GM21619 (cell line): ENCODE data around the gene CNNM1.

Experiments used
- ATAC-seq: cut with Tn5 transposase; IDR thresholded peaks from one replicate; pipeline ENCODE4 v1.9.1; 2021; ENCODE audit not compliant: unreplicated experiment

The CNNM1 gene

DNA sequence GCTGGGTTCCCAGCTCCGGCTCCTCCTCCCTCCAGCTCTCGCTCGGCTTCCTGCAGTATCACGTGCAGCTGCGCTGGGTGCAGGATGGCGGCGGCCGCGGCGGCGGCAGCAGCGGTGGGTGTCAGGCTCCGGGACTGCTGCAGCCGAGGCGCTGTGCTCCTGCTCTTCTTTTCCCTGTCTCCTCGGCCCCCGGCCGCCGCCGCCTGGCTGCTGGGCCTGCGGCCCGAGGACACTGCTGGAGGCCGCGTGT, at the start of gene CNNM1:
CNNM1 (plus strand) TSS at position 53 of the 250 bp plus-strand sequence; CDS start at position 85, 32 bp downstream.
- ATAC-seq: peak; percentile 70

DNA sequence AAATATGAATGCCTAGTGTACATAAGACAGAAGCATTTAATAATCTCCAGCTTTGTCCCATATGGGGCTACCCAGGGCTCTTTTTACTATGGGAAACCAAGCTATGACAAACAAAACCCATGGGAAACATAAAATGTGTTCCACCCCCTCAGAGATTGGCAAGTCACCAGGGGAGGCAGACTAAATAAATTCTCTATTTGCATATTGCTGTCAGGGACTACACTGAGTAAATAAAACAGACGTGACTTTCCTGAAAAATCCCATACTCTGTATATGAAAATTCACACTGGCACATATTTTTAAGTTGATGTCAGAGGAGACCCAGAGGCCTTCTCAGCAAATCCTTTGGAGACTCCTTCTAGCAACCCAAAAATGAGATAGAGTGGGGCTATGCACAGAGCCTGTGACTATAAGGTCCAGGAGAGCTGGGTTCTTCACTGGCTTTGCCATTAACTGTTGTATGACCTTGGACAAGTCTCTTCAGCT, 49.5 kb upstream of the CNNM1 start:
- ATAC-seq: peak; percentile 48

DNA sequence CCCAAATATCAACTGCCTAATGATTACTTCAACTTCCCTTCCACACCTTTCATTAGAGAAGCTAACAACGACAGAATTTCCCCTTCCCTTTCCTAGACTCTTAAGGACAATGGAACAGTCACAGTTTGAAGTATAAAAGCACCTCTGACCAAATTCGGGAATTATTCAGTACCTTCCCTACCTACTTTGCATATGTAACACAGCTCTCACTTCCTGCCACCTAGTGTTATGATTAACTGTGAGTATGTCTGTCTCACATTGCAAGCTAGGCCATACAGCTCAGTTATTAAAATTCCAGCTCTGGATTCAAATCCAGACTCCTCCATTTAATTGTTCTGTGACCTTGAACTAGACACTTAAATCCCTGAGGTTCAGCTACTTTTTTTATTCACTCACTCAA, 48.7 kb upstream of the CNNM1 start:
- peak; percentile 92 for ATAC-seq

DNA sequence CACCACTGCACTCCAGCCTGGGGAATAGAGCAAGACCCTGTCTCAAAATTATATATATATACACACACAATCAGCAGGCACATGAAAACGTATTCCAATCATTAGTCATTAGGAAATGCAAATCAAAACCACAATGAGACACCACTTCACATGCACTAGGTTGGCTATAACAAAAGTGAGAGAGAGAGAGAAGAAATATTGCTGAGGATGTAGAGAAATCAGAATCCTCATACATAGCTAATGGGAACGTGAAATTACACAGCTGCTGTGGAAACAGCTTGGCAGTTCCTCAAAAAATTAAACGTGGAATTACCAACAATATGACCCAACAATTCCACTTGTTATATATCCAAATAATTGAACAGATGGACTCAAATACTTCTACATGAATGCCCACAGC, 43.3 kb upstream of the CNNM1 start:
- ATAC-seq: no peak

DNA sequence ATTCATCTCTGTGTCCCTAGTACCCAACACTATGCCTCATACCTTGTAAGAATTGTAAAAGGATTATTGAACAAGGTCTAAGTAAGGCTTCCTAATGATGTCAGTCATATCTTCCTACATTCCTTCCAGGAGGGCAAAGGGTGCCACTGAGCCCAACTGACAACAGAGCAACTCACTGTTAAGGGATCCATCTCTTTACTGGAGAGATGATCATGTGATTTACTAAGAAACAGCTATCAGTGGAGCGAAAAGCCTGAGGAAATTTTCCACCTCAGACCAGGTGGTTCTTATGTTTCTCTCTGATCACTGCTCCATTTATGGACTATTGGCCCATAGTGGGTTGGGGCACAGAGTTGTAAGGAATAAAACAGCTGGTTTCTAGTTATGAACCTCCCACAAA, 38.9 kb upstream of the CNNM1 start:
- ATAC-seq: no peak

DNA sequence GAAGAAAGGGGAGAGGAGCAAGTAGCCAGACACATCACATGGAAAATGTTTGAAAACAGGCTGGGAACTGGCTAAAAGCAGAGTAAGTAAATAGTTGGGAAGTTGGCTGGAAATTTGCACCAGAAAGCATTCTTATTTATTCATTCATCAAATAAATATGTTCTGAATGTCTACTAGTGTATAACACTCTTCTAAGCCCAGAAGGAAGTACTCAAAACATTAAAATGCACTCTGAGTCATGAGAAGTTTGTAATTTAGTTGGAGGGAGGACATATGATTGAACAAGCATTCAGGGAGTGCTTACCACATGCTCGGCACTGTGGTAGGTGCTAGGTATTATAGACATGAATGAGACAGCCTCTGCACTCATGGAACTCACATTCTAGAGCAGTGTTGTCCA, 37.0 kb upstream of the CNNM1 start:
- ATAC-seq: no peak

DNA sequence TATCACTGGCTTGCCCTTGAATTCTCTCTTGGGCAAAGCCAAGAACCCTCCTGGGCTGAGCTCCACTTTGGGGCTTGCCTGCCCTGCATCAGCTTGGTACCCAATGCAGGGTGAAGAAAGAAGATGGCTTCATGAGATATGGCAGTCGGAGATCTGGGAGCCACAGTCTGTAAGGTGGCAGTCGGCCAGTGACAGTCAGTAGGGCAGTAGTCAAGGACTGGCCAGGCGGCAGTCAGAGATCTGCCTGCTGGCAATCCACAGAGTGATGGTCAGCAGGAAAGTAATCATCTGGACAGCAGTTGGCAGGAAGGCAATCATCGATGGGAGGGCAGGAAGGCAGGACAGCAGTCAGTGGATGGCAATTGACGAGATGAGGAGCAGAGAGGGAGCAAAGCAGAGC, 32.6 kb upstream of the CNNM1 start:
- no peak for ATAC-seq

DNA sequence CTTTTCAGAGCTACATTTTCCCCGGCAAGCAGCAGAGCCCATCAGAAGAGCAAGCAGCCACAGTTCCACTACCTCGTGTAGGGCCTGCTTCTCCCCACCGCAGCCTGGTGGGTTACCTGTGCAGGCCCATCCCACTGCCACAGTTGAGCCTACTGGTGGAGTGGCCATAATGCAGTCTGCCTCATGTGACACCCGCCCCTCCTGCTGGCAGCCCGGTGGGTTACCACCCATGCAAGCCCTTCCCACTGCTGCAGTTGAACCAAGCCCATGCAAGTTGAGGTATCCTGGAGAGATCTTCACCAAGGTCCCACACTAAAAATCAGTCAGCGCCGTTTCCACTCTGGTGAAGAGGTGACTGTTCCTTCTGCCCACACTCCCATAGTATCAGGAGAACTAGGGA, 32.1 kb upstream of the CNNM1 start:
- no peak for ATAC-seq

DNA sequence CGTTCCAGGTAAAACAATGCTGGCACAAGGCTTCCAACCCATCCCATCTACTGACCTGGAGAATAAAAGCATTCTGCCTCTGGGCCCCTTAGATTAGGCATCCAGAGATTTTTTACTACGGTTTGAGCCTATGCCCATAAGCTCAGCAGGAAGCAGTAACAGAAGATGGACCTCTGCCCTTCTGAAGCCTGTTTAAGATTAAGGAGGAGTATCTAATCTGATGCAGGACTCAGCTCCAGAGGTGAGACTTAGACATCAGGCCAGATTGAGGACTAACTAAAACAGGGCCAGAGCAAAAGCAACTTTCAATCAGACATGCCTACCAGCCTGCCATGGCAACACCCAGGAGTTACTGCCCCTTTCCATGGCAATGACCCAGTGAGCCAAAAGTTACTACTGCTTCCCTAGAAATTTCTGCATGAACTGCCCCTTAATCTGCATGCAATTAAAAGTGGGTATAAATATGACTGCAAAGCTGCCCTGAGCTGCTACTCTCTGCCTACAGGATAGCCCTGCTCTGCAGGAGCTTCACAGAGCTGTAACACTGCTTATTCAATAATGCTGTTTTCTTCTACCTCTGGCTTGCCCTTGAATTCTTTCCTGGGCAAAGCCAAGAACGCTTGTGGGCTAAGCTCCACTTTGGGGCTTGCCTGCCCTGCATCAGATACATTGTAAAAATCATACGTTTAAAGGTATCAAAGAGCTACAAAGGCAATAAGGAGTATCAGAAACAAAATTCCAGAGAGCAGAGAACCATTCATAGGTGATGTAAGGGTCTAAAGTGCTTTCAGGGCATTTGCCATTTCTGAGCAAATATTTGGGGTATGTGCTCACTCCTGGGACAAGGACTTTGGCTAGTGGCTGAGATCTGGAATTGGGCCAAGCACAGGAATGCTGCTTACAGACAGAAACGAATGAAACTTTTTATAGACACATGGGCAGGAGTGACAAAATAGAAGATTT, 25.0 kb upstream of the CNNM1 start:
- ATAC-seq: no peak

DNA sequence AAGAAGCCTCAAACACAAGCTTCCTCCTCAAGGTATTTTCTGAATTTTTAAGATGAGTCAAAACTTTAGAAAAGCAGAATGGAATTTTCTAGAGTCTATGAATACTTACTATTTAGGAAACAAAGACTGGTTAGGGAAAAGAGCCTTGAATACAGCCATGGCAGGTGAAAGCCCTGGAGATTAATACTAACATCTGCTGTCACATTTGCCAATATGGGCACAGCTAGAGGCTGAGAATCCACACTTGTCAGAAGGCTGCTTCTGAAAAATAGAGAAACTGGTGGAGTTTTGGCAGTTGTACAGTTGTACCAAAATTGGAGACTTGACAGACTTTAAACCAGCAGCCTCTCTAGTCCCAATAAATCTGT, 24.3 kb upstream of the CNNM1 start:
- no peak for ATAC-seq

DNA sequence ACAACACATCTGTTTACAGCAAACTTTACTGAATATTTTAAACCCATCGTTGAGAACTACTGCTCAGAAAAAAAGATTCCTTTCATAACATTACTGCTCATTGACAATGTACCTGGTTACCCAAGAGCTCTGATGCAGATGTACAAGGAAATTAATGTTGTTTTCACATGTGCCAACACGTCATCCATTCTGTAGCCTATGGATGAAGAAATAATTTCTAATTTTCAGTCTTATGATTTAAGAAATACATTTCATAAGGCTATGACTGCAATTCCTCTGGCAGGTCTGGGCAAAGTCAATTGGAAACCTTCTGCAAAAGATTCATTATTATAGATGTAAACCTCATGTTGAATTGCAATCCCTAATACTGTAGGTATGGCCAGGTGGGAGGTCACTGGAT, 16.7 kb upstream of the CNNM1 start:
- ATAC-seq: no peak

DNA sequence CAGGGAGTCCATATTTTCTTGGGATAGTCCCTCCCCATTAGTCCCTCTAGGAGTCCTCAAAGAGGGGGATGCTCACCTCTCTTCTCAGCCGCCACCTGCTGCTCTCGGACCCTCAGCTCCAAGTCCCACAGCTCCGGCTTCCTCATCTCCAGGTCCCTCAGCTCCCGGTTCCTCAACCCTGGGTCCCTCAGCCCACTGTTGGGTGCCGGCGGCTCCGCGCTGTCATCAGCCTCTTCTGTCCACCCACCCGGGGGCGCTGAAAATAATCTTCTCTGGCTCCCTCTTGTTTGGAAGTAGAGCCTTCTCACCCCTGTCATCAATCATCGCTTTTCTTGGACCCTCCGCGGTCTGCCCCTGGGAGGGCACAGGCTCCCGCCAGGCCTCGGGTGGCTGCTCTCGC, 13.3 kb upstream of the CNNM1 start:
- no peak for ATAC-seq

DNA sequence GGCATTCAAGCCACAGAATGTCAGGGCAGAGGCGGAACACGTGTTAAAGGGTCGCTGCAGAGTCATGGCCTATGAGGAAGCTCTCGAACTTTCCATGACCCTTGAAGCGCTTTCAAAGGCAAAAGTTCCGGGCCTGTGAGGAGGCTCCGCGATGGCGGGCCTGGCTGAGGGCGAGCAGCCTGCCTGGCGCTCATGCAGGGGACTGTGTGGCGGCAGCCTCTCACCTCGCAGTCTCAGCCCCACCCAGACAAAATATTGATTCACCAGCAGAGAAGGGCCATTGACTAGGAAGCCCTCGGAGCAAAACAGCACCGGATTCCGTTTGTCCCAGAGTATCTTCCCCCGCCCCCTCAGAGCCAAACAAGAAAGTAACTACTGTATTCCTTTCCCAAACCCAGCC, 12.8 kb upstream of the CNNM1 start:
- ATAC-seq: no peak

DNA sequence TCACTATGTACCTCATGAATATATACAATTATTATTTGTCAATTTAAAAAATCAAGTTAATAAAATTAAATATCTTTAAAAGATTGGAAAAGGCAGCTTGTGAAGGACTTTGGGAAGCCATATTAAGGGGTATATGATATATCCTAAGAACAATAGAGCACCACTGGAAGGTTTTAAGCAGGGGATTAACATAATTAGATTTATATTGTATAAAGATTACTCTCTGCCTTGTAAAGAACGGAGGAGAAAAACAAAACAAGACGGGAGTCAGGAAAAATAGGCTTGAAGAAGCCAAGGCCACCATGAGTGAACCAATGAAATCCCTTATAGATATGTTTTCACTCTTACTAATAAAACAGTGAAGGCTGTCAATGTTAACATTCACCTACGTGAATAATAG, 11.1 kb upstream of the CNNM1 start:
- ATAC-seq: no peak

DNA sequence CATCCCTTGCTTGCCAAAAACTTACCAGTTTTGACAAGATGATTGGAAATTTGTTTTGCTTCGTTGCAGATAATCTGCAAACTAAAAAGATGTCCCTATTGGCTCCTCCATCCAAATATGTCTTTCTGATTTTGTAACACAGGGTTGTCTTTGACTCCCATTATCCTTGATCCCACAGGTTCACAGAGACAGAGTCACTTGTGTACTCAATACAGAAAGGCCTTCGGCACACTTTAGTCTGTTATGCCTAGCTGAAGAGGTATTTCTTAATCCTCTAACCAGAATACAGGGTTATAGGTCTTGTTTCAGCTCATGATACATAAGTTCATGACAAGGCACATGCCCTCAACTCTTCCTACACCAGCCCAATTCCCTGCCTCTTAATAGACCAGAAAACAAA, 10.7 kb upstream of the CNNM1 start:
- no peak for ATAC-seq

DNA sequence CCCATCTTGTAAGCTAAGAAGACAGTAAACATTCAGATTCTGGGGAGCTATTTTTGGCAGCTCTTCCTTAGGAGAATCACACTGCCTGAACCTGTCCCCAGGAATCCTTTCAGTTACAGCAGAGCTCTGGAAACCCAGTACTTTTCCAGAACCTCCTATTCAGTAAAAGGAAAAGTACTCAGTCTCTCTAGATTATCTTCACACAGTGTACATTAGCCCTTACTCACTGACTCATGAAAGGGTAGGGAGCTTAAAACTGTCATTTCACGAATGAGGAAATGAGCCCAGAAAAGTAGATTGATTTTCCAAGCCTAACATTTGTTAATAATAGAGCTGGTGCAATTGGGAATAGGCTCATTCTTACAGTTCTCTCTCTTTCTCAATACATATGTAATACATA, 3.9 kb upstream of the CNNM1 start:
- no peak for ATAC-seq

DNA sequence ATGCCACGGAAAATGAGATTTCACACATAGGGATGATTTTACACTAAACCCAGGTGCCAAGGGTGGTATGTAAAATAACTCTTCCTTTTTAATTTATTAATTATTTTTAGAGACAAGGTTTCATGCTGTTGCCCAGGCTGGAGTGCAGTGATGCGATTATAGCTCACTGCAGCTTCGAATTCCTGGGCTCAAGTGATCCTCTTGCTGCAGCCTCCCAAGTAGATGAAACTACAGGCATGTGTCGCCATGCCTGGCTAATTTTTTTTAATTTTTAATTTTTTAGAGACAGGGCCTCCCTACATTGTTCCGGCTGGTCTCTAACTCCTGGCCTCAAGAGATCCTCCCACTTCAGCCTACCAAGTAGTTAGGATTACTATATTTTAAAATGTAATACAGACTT, 2.3 kb upstream of the CNNM1 start:
- ATAC-seq: no peak

DNA sequence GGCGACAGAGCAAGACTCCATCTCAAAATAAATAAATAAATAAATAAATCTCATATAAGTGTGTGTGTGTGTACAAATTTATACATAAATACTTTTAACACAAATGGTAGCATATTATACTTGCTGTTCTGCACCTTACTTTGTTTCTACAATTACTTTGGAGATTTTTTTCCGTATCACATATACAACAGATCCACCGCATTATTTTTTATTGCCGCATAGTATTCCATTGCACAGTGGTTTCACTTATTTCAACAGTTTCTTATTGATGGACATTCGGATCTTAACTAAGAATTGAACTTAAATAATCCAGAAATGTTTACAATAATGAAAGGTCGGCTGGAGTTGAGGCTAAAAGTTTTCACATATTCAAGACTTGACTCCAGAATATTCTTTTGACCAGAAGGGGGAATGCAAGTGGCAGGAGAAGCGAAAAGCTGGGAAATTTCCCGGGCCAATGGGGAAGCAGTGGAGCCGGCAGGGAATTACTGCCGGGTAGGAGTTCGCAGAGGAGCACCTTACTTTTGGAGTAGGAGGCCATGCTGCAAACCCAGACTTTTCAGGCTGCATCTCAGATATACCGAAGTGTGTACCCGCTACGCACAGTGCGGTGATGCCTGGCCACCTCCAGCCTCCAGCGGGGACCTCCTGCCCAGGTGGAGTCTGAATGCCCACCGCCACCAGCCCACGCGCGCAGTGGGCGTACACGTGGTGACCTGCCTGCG, 415 bp upstream of the CNNM1 start:
- no peak for ATAC-seq

DNA sequence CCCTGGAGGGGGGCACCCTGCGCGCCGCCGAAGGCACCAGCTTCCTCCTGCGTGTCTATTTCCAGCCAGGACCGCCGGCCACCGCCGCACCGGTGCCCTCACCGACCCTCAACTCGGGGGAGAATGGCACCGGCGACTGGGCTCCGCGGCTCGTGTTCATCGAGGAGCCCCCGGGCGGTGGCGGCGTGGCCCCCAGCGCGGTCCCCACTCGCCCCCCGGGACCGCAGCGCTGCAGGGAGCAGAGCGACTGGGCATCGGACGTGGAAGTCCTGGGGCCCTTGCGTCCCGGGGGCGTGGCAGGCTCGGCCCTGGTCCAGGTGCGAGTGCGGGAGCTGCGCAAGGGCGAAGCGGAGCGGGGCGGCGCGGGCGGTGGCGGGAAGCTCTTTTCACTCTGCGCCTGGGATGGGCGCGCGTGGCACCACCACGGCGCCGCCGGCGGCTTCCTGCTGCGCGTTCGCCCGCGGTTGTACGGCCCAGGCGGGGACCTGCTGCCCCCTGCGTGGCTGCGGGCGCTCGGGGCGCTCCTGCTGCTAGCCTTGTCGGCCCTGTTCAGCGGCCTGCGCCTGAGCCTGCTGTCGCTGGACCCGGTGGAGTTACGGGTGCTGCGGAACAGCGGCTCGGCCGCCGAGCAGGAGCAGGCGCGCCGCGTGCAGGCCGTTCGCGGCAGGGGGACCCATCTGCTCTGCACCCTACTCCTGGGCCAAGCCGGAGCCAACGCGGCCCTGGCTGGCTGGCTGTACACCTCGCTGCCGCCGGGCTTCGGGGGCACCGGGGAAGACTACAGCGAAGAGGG, 594 bp downstream of the CNNM1 start:
- ATAC-seq: peak; percentile 39

DNA sequence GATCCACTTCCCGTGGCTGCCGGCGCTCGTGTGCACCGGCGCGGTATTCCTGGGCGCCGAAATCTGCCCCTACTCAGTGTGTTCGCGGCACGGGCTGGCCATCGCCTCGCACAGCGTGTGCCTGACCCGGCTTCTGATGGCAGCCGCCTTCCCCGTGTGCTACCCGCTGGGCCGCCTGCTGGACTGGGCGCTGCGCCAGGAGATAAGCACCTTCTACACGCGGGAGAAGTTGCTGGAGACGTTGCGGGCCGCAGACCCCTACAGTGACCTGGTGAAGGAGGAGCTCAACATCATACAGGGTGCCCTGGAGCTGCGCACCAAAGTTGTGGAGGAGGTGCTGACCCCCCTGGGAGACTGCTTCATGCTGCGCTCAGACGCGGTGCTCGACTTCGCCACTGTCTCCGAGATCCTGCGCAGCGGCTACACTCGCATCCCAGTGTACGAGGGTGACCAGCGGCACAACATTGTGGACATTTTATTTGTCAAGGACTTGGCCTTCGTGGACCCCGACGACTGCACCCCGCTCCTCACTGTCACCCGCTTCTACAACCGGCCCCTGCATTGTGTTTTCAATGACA, 1.3 kb downstream of the CNNM1 start:
- ATAC-seq: no peak

DNA sequence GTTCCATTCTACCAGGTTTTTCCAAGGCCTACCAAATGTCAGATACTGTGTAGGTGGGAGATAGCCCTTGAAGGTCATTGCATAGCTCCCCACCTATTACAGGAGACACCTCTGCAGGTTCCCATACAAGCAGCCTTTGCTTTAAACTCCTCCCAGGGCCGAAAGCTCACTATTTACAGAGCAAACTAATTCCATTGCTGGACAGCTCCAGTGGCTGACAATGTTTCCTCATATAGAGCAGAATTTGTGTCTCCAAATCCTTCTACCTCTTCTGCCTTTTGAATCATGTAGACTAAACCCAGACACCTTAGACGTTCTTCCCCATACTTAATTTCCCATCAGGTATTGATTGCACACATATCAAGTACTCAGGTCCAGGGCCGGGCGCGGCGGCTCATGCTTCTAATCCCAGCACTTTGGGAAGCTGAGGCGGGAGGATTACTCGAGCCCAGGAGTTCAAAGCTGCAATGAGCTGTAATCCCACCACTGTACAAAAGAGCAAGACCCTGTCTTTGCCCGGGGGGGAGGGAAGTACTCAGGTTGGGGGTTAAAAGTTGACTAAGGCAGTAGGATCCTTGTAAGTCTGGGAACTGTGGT, 2.1 kb downstream of the CNNM1 start:
- ATAC-seq: no peak
